NCI-H1694 (cell line): Measurements from ENCODE around the gene HES4.
"Not testable (repeated sequence)": the region's sequence is repeated elsewhere in the genome, so short reads cannot be mapped to it uniquely, and the experiment has no call there.

ENCODE experiments used
- DNase-seq: peaks from one replicate; lab custom pipeline; 2025; lab: John Stamatoyannopoulos, UW

The HES4 gene

DNA sequence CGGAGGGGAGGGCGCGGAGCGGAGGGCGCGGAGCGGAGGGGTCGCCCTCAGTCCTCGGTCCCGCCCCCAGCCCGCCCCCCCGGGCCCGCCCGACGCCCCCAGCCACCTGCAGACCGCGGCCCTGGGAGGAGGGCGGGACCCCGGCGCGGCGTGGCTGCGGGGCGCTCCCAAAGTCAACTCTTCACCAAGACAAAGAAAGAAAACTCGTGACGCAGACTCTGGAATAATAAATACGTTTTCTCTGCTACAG lies 1.2 kb downstream of the HES4 start:
- no peak for DNase-seq

GRCh38 chr1:997993-998744 lies 1.7 kb downstream of the HES4 start:
- no peak for DNase-seq

DNA sequence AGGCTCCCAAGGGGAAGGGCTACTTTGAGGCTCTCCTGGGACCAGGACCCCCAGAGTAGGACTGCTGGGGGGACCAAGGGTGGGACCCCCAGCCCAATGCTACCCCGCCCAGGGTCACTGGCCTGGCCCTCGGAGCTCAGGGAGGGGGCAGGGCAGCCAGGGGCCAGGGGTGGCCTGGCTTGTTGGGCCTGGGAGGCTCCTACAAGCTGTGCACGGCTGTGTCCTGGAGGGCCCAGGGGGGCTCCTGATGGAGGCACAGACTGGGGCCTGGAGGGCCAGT lies 2.2 kb downstream of the HES4 start:
- no peak for DNase-seq

- DNase-seq, result no peak
These were observed 2.8 kb downstream of the HES4 start for GRCh38 chr1:996851-997712.

- DNase-seq, result no peak
These were observed 3.9 kb downstream of the HES4 start for GRCh38 chr1:995665-996633.

DNA sequence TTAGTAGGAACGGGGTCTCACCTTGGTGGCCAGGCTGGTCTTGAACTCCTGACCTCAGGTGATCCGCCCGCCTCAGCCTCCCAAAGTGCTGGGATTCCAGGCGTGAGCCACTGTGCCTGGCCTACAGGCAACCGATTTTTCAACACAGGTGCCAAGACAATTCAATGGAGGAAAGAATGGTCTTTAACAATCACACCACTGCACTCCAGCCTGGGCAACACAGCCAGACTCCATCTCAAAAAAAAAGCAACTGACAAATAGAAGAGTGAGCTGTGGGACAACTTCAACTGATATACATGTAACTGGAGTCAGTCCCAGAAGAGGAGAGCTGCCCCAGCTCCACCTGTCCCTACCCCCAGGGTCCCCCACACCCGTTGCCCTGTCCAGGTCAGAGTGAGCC lies 5.4 kb downstream of the HES4 start:
- DNase-seq, result not testable (repeated sequence)

GRCh38 chr1:993379-993995 lies 6.4 kb downstream of the HES4 start:
- DNase-seq, result no peak

DNA sequence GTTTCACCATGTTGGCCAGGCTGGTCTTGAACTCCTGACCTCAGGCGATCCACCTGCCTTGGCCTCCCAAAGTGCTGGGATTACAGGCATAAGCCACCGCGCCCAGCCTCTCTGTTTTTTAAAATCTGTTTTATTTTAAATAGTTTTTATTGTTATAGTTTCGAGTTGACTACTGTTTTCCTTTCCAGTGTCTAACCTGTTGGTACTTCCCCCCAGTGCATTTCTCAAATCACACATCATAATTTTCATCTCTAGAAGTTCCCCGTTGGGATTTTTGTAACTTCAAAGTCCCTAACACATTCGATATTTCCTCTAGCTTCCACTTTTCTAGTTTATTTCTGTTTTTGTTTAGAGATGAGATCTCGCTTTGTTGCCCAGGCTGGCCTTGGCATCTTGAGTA lies 7.5 kb downstream of the HES4 start:
- DNase-seq, result no peak

DNA sequence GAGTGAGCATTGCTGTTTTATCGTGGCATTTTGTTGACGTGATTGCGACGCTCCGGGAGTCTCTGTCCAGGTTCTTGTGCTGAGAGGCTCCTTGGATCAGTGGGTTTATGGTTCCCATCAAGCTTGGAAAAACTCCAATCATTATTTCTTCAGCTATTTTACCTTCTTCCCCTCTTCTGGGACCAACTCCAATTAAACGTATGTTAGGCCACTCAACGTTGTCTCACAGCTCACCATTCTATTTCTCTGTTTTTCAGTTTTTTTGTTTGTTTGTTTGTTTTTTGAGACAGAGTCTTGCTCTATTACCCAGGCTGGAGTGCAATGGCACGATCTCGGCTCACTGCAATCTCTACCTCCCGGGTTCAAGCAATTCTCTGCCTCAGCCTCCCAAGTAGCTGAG lies 8.0 kb downstream of the HES4 start:
- no peak for DNase-seq

GRCh38 chr1:991275-991674 lies 8.6 kb downstream of the HES4 start:
- DNase-seq, result not testable (repeated sequence)

DNA sequence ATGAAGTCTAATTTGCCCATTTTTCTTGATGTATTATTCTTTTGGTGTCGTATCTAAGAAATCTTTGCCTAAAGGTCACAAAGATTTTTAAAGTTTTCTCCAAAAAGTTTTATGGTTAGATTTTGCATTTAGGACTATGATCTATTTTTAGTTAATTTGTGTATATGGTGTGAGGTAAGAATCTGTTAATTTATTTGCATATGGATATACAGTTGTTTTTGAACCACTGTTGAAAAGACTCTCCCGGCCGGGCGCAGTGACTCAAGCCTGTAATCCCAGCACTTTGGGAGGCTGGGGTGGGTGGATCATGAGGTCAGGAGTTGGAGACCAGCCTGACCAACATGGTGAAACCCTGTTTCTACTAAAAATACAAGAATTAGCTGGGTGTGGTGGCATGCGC lies 11.8 kb downstream of the HES4 start:
- DNase-seq, result not testable (repeated sequence)

- no peak for DNase-seq
These were observed 14.8 kb downstream of the HES4 start for GRCh38 chr1:985126-985525.

DNA sequence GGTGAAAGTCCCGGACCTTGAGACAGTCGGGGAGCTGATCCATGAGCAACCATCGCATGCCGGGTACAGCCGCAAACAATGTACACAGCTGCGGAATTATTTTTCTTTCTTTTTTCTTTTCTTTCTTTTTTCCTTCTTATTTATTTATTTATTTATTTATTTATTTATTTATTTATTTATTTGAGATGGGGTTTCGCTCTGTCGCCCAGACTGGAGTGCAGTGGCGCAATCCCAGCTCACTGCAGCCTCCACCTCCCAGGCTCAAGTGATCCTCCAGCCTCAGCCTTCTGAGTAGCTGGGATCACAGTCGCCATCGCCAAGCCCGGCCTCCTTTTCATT lies 15.5 kb downstream of the HES4 start:
- no peak for DNase-seq

GRCh38 chr1:983798-984475 lies 16.0 kb downstream of the HES4 start:
- DNase-seq, result no peak

DNA sequence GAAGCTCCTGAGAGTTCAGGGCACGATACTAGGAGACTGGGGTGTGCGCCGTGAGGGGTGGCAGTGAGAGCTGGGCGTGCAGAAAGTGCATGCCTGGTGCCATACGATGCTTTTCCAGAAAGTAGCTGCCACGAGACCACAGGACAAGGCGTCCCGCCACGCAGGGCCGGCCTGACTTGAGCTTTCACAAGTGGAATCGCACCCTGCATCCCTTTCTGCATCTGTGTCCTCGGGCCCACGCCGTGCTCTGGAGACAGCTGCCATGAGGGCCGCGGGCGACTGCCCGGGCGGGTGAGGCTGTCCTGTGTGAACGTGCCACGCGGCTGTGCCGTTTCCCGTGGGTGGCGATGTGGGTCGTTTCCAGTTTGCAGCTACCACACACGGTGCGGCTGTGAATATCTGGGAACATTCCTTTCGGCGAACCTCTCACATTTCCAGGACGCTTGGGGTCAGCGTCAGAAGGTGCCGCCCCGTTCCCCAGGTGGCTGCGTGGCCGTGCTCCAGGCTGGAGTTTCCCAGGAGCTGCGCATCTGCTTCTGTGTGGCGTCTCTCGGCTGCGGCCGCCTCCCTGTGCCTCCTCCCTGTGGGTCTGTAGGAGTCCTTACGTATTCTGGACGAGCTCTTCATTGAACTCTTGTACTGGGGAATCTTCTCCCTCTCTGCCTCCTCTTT lies 17.0 kb downstream of the HES4 start:
- DNase-seq, result no peak

GRCh38 chr1:981955-982558 lies 17.8 kb downstream of the HES4 start, which contains the start of gene PERM1:
PERM1 (minus strand) TSS chr1:982093; CDS start chr1:981029, 1,064 bp downstream.
- no peak for DNase-seq

- DNase-seq, result no peak
These were observed 18.4 kb downstream of the HES4 start for GRCh38 chr1:981491-981954.

DNA sequence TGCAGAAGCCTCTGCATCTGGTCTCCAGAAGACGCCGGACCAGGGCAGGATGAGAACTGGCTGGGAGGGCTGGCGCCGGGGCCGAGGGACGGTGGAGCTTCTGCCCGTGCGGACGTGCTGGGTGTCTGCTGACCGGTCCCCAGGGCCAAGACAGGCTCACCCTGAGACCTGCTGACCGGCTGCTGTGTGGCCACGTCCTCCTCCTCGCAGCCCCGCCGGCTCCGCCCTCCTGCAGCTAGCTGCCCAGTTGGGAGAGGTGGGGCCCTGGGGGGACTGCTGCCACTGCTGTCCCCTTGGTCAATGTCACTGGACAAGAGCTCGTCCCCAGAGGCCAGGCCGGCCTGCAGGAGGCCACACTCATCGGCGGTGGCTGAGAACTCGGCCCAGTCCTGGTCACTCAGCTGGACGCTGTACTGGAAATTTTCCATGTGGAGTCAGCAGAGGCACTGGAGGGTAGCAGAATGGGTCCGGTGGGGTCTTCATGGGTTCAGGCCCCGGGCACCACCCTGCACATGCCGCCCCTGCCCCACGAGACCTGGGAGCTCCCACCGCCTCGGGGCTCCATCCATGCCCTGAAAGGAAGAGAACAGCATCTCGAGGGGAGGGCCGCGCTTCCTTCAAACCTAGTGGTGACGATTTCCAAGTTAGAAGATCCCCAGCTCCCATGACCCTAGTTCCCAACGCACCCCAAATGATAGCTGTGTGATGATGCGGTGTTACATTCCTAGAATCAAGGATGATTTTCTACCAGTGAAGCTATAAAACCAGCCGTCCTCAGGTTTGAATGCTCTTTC lies 19.1 kb downstream of the HES4 start:
- DNase-seq, result no peak

- no peak for DNase-seq
These were observed 19.7 kb downstream of the HES4 start for GRCh38 chr1:980137-980571.

- no peak for DNase-seq
These were observed 20.2 kb downstream of the HES4 start for GRCh38 chr1:979744-980072.
